GM21423 (cell line): ENCODE data around the gene DTNB.
"Not testable (repeated sequence)": the region's sequence is repeated elsewhere in the genome, so short reads cannot be mapped to it uniquely, and the experiment has no call there.

Experiments
- ATAC-seq: cut with Tn5 transposase; IDR thresholded peaks from one replicate; pipeline ENCODE4 v1.9.1; 2021; ENCODE audit warnings: mild to moderate bottlenecking, moderate library complexity; ENCODE audit not compliant: unreplicated experiment

DTNB gene

DNA sequence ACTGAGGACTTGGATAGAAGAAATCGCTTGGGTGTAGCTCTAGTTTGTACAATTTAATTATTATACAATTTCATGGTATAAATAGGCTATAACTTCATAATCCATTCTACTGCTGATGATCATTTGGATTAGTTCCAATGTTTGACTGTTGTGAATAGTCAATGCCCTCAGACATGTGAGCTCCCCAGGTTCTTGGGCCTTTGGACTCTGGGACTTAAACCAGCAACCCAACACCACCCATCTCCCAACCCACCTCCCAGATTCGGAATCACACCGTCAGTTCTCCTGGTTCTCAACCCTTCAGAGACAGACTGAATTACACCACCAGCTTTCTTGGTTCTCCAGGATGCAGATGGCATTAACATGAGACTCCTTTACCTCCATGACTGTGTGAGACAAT lies 247.1 kb downstream of the DTNB start:
- ATAC-seq = no peak

DNA sequence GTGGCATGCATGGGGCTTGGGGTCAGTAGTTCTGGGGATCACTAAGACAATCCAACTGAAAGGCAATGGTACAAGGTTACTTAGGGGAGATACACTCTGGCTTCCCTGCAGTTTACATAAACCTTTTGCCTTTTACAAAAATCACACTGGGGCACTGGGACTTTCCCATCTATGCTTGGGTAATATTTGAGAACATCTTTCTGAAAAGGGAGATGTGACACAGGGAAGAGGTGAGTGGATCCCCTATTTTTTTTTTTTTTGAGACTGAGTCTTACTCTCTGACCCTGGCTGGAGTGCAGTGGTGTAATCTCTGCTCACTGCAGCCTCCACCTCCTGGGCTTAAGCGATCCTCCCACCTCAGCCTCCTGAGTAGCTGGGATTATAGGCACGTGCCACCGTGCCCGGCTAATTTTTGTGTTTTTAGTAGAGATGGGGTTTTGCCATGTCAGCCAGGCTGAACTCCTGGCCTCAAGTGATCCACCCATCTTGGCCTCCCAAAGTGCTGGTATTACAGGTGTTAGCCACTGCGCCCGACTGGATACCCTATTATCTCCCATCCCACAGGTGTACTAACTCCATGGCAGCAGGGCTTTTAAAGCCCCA lies 248.8 kb downstream of the DTNB start:
- ATAC-seq = no peak

DNA sequence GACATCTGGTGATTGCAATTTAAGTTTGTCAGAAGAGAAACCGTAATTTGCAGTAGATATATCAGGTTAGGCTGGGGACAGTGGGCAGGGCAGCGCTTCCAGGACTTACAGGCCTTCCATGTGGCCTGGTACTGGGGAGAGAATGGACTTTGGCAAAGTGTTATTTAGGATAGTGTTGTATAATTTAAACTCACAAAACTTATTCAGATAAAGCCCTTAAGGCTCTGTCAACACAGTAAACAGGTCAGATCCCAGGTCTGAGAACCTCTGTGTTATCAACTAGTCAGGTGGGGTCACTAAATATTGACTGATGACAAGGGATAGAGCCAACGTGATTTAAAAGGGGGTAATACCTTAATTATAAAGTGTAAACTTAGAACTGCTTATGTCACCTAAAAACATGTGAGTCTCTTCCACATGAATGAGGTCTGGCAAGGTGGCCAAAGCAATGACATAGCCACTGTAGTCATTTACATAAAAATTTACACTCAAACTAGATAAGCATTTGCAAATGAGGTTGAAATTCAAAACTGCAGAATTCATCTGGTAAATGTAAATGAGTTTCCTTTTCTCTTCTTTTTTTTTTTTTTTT lies 251.5 kb downstream of the DTNB start:
- no peak for ATAC-seq

DNA sequence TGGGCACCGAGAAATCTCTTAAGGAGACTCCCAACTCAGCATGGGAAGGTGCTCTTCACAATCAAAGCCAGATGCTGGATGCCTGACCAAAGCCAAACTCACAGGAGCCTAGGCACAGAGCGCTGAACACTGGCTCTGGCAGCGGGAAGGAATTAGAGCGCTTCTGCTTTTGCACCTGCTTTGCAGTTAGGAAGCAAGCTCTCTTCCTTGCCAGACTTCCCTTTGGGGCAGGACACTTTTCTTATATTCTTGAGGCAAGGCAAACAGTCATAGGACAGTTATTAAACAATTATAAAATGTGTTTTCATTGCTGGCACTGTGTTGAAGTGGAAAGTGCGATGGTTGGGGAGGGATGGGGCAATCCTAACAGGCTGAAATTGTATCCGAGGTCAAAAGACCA lies 252.1 kb downstream of the DTNB start:
- ATAC-seq = no peak

DNA sequence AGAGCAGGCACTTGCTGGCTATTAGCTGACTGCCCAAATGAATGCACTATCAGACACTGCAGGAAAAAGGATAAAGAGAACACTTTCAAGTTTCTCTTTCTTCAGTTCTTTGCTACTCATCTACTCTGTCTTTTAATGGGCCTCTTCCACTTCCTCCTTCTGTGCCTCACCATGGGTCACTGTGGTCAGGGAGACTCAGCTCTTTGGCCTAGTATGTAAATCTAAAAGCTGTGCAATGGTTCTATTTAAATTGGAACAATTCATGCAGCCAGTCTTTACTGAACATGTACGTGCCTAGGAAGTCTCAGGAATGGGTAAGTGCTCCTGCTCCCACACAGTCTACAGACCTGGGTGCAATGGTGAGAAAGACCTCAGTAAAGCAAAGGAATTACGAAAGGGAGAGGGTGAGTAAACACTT lies 252.5 kb downstream of the DTNB start:
- ATAC-seq = peak; percentile 43

DNA sequence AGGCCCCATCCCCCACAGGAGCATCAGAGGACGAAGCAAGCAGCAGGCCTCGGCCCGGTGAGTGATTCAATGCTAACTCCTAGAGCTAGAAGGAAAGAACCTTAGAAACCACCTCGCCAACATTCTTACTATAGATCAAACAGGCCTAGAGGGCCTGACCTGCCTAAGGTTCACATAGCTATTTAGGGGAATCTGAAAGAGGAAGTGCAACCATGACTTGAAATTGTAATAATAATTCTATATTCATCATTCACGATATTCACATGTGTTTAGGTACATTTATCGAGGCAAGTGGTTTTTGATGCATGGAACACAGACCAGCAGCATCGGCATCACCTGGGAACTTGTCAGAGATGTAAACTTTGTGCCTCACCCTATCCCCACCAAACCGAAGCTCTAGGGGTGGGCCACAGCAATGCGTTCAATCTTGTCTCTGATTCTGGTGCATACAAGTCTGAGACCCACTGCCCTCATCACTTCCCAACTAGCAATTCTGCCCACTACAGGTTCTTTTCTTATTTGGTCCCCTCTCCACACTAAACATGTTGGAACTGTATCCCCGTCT lies 253.6 kb downstream of the DTNB start:
- ATAC-seq = peak; percentile 72

DNA sequence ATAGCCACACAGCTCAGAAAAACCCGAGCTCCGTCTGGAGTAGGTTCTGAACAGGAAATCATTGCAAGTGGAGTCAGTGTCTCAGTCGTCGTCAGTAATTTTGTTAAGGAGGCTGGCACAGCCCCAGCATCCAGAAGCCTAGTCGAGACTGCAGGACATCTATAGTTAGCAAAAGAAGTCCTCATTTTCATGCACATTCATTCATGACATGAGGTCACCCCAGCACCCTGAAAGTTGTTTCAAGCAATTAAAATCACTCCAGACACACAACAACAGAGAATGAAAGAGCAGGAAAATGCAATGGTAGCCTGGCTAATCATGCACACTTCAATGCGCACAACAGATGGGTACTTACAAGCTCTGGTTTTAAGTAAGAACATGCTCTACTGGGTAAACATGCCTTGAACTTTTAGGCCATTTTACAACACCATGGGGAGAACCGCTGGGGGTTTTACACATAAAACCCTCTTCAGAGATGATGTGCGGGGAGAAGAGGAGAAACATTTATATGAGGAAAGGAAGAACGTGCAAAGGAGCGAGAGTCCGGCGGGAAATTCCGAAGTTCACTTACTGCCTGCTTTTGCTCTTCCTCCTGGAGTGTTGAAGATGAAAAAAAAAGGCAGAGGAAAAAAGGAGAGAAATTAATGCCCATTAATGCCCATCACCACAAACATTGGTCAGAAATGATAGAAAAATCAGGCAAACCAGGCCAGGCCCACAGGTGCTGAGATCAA lies 254.3 kb downstream of the DTNB start:
- no peak for ATAC-seq

DNA sequence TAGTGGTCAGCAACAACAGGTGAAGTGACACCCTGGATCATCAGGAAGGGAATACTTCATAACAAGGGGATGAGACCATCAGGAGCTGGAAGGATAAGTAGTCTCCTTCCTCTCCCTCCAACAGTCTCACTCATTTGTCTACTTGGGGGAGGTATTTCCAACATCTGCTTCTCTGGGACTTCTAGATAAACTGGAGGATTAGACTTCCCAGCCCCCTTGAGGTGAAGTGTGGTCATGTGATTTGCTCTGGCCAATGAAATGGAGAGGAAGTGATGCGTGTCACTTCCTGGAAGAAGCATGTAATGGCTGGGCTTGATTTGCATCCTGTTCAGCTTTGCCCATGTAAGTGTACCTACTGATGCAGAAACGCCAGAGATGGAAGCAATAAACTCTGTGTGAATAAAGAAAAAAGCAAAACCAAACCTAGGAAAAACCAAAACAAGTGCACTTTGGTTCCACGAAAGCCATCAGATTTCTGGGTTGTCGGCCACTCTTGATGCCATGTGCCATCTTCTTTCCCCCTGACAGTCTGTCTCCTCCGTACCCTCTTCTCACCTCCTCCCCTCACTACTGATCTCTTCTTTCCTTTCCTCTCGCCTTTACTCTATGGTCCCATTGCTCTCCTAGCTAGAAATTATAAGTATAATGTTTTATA lies 255.5 kb downstream of the DTNB start:
- ATAC-seq = no peak

DNA sequence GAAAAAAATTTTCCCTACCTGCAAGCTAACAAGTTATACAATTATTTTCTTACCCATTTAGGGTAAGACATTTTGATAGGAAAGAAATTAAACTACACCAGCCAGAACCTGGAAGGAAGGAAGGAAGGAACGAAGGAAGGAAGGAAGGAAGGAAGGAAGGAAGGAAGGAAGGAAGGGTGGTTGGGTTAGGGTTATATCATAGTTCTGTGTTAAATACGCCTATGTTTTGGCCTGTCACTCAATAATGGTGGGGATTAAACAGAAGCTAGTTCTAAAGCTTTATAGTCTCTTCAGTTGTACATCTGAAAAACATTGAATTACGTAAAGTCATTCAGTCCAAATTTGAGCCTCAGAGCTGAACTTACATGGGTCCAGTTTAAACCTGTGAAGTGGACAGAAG lies 256.7 kb downstream of the DTNB start:
- no peak for ATAC-seq

DNA sequence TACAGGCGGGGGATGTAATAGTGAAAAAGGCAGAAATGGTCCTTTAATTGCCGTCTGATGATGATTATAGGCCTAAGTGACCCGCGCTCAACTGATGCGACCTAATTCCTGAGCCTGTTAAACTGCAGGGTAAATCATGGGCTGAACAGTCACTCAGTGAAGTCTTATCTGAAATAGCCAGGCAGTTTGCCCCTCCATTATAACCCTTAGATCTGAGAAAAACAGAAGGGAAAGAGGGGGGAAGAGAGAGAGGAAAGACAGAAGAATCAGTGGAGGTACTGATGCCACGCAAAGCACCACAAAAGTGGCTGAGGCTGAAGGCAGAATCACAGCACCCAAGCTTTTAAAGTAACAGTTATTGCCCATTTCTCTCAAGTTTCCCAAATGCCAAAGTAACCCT lies 258.6 kb downstream of the DTNB start:
- no peak for ATAC-seq

DNA sequence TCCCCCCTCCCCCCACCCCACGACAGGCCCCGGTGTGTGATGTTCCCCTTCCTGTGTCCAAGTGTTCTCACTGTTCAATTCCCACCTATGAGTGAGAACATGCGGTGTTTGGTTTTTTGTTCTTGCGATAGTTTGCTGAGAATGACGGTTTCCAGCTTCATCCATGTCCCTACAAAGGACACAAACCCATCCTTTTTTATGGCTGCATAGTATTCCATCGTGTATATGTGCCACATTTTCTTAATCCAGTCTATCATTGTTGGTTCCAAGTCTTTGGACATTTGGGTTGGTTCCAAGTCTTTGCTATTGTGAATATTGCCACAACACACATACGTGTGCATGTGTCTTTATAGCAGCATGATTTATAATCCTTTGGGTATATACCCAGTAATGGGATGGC lies 260.0 kb downstream of the DTNB start:
- not testable (repeated sequence) for ATAC-seq

DNA sequence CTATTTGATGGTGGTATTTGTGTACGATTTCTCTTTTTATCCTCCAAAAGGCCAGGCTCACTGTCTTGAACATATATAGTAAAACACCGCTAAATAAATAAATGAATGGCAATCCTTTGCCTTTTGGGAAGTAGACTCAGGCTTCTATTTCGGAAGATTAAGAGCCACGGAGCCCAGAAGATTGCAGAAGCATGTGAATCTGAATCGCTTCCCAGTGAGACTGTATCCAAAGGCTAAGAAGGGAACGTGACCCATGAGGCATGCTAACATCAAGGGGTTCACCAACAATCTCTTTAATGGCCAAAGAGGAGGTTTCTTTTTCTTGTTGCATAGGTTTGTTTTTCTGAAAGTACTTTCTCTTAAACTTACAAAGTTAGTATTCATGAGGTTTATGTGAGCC lies 261.6 kb downstream of the DTNB start:
- ATAC-seq = no peak

DNA sequence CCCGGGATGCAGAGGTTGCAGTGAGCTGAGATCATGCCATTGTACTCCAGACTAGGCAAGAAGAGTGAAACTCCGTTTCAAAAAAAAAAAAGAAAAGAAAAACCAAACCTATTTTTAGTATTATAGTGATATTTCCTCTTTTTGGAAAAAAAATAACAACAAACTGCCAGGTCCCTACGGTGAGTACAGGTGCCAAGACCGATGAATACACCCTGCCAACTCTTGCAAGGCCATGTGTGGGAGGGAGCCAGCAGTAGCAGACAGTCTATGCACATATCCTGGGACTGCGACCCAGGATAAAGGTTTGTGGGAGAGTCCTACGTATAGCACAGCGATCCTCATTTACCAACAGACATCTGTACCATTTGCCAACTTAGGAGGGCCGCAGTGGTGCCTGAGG lies 262.1 kb downstream of the DTNB start:
- no peak for ATAC-seq

DNA sequence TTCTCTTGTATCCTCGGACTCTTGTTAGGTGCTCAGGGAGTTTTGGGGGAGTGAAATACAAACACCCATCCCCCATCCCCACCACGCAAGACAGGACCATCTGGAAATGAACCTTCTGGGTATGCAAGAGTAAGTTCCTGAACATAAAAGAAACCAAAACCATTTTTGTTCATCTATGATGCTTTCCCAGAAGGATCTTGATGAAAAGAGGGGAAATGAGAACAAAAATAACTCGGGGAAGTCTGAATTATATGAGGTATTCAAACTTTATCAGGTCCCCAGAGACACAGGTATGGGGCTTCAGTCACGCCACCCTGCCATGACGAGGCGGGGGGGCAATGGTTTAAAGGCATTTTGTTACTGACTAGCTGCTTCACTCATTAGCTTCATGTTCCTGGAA lies 263.0 kb downstream of the DTNB start:
- no peak for ATAC-seq

DNA sequence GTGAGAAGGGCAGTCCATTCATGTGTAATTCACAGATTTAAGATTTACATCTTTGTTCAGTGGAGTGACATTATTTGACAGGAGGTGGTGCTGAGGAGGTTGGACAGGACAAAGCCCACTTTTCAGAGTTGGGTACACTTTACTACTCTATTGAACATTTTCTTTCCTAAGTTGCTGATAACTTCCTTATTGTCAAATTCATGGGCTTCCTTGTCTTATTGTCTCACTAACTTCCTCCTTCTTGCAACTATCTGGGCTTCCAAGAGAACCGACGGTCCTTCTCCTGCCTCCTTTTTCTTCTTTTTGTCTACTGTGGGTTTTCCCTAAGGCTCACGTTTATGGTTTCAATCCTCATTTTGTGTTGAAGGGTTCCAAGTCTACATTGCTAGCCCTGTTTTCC lies 263.9 kb downstream of the DTNB start:
- ATAC-seq = no peak

DNA sequence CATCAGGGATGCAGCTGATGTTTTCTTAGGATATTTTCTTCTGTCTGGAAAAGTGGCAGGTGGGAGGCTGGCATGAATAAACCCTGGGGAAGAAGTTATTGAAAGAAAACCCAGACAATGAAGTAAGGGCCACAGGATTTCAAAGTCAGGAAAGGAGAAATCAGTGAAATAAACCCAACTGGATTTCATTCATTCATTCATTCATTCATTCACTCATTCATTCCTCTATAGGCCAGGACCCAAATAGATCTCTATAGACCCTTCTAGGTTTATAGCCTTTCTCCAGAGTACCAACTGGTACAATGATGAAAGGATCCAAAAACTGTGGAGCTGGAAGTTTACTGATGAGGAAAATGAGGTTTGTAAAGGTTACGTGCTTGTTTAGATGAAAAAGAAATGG lies 264.3 kb downstream of the DTNB start:
- no peak for ATAC-seq

DNA sequence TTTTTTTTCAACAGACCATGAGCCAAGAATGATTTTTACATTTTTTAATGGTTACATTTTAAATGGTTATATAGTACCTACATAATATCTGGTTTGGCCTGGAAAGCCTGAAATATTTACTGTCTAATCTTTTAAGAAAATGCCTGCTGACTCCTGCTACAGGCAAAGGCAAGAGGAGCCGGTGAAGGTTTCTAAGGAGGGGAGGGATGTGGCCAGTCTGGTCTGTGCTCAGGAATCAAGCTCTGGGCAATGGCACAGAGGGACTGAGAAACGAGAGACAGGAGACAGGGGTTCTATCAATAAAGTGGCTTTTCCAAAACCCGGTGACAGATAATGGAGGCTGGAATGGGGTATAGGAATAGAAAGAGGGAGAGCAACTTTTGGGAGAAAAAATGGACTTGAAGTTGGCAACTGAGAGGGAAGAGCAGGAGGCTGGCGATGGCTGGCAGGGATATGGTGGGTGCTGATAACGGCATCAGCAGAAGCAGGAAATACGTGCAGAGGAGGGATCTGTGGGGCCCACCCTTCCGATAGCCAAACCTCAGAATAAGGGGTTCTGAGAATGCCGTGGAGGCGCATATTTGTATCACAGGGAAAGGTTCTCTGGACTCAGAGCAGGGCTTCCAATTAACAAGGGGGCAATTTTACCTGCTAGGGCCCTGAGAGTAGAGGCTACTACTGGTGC lies 267.6 kb downstream of the DTNB start:
- ATAC-seq = no peak

DNA sequence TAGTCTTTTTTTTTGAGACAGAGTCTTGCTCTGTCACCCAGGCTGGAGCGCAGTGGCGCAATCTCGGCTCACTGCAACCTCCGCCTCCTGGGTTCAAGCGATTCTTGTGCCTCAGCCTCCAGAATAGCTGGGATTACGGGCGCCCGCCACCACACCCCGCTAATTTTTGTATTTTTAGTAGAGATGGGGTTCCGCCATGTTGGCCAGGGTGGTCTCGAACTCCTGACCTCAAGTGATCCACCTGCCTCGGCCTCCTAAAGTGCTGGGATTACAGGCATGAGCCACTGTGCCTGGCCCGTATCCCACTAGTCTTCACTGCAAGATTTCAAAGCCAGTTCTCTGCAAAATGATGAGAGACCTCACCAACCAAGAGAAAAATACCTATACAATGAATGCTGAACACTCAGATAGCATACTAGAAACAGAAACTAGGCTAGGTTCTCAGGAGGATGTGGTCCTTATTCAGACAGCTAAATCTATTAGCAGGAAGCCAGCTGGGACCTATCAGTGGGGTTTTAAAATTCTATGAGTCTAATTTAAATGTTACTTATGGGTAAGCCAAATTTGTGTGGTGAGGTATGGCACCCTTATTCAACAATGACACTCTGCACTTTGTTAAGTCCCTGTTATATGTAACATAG lies 270.1 kb downstream of the DTNB start:
- peak; percentile 77 for ATAC-seq

DNA sequence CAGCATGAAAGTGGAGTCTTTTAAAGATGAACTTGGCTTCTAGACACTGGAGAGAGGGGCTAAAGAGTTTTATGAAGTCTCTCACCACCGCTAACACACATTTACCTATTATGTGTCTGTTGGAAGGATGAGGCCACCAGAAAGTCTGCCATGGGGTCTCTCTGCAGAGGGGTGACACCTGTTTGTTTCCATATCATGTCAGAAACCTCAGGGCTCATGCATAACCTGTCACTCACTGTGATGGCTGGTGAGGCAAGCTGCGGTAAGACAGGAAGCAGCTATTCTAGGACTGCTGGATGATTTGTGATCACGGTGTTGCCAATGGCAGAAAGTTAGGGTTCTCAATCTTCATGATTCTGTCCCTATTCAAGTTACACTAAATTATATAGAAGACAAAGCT lies 270.9 kb downstream of the DTNB start:
- no peak for ATAC-seq

DNA sequence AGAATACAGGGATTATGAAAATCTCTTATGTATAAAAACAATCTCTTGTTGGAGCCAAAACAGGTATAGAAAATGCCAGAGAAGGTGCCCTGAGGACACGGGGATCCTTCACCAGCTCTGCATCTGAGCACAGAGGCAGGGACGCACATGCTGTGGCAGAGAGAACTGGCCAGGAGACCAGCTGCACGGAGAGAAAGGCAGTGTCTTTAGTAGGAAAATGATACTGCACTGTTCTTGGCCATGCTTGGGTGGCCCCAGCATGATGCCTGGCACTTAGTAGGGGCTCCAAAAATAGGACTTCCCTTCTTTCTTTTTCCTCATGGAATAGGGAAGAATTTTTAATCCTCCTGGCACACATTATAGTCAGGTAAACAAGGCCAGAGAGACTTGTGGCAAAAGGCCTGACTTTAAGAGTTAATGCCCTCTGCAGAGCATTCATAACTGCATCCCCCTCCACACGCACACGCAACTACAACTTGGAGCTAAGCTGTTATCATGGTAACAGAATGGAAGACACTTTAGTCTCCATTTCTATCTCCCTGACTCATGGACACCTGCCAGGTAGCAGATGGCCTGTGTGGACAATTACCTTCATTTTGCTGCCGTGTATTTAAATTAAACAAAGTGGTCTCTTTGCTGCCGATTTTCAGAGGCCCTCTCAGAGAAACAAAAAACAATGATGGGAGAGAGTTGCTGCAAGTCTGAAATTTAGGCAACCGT lies 271.9 kb downstream of the DTNB start:
- ATAC-seq = no peak
